Vagina (tissue), 2 donors: ENCODE measurements around the gene PDE8A. TPM values are rescaled to one million over a fixed set of nuclear protein-coding genes. Genes with fewer than 3 reads are reported as not detected.

Experiments used
- DNase-seq, 2 donors: peaks; one replicate each; pipeline ENCODE4 v3.0.0-alpha.2; 2017; ENCODE audit errors: extremely low spot score in 2 of 2
- H3K27ac ChIP-seq: fragments of 200-600 bp; sonication (generic); one replicate; pipeline ENCODE4 v1.5.1; 2019
- H3K27me3 ChIP-seq: fragments of 200-600 bp; sonication (generic); one replicate; pipeline ENCODE4 v1.5.1; 2019
- H3K36me3 ChIP-seq, 2 donors: fragments of 200-600 bp; sonication (generic); one replicate each; pipeline ENCODE4 v1.5.1; 2017 to 2019
- H3K4me1 ChIP-seq: fragments of 200-600 bp; sonication (generic); one replicate; pipeline ENCODE4 v1.5.1; 2019
- H3K4me3 ChIP-seq, 2 donors: fragments of 200-600 bp; sonication (generic); 1 replicate in 1 of 2; 2 replicates in 1 of 2; pipeline ENCODE4 v1.5.1; 2016 to 2019
- H3K9me3 ChIP-seq: fragments of 200-600 bp; sonication (generic); one replicate; pipeline ENCODE4 v1.5.1; 2019
- POLR2A ChIP-seq, 2 donors: fragments of 450-650 bp; IDR thresholded peaks; one replicate each; pipeline ENCODE4 v1.6.1; 2017; ENCODE audit warnings: antibody characterized with exemption in 2 of 2, mild to moderate bottlenecking in 2 of 2, moderate library complexity in 2 of 2
- POLR2AphosphoS5 ChIP-seq, 2 donors: sonication (generic); formaldehyde crosslinking; IDR thresholded peaks; one replicate each; pipeline ENCODE4 v1.9.0; 2017; ENCODE audit warnings: antibody characterized with exemption in 2 of 2, mild to moderate bottlenecking in 2 of 2, low read depth in 1 of 2; ENCODE audit not compliant: insufficient read depth in 1 of 2
- intact Hi-C: fragments of 100-400 bp; cut with DNase I; formaldehyde crosslinking; loops from one replicate; pipeline ENCODE4 v1.15.1; 2023
- total RNA-seq: library from RNA; depleted of rRNA; stranded (reverse); fragments of >200 nt; gene quantifications from one replicate; pipeline ENCODE4 v1.2.3, GENCODE V29; 2016
- TF ChIP-seq, protein P1 (sequence below), 3 experiments: fragments of 450-650 bp in 2 of 3; fragments of 200-600 bp in 1 of 3; sonication (generic) in 1 of 3; IDR thresholded peaks; one replicate each; pipeline ENCODE4 v1.5.1; 2017 to 2019; ENCODE audit warnings: antibody characterized with exemption in 3 of 3, mild to moderate bottlenecking in 2 of 3, moderate library complexity in 2 of 3

Gene PDE8A
- total RNA-seq, 1 donor from 2014 or later: 33.9 TPM

DNA sequence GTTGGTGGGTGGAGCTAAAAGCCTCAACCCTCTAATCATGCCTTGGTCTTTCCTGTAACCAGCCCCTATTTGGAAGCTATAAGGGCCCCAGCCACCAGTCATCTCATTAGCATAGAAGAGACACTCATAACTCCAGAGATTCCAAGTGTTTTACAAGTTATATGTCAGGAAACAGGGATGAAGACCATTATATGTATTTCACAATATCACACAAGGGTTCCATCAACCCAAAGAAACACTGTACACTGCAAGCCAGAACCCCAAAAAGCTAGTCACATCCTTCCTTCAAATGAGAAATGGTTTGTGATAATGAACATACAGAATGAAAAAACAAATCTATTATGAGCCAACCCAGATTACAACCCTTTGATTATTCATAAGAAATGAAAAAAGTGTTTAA is 175.7 kb downstream of the PDE8A start:
- H3K9me3 ChIP-seq: no peaks in the 10 kb centered on the region
- intact Hi-C loops: no loop called here
- H3K36me3 ChIP-seq: no peaks in the 10 kb centered on the region
- no peak for DNase-seq
- H3K4me1 ChIP-seq: no peaks in the 10 kb centered on the region
- no peak overlapping the region for H3K27ac ChIP-seq
- no peak for TF ChIP-seq POLR2AphosphoS5 (IDR thresholded peaks at IDR 0.05; ENCODE audit: insufficient read depth in 1 of 2, low read depth in 1 of 2)
- TF ChIP-seq POLR2A (IDR thresholded peaks at IDR 0.05): no peak
- TF ChIP-seq, protein P1, sequence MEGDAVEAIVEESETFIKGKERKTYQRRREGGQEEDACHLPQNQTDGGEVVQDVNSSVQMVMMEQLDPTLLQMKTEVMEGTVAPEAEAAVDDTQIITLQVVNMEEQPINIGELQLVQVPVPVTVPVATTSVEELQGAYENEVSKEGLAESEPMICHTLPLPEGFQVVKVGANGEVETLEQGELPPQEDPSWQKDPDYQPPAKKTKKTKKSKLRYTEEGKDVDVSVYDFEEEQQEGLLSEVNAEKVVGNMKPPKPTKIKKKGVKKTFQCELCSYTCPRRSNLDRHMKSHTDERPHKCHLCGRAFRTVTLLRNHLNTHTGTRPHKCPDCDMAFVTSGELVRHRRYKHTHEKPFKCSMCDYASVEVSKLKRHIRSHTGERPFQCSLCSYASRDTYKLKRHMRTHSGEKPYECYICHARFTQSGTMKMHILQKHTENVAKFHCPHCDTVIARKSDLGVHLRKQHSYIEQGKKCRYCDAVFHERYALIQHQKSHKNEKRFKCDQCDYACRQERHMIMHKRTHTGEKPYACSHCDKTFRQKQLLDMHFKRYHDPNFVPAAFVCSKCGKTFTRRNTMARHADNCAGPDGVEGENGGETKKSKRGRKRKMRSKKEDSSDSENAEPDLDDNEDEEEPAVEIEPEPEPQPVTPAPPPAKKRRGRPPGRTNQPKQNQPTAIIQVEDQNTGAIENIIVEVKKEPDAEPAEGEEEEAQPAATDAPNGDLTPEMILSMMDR (IDR thresholded peaks at IDR 0.05): no peak
- no peak overlapping the region for H3K4me3 ChIP-seq
- H3K27me3 ChIP-seq: no peaks in the 10 kb centered on the region

DNA sequence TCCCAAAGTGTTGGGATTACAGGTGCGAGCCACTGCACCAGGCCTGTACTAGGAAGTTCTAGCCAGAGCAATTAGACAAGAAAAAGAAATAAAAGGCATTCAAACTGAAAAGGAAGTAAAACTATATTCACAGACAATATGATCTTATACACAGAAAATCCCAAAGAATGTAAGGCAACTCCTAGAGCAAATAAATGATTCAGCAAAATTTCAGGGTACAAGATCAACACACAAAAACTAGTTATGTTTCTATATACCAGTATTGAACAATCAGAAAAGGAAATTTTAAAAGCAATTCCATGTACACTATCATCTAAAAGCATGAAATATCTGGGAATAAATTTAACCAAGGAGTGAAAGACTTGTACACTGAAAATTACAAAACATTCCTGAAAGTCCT is 180.6 kb downstream of the PDE8A start:
- intact Hi-C loops: no loop called here
- H3K4me3 ChIP-seq: no peak overlapping the region
- TF ChIP-seq POLR2AphosphoS5 (IDR thresholded peaks at IDR 0.05; ENCODE audit: insufficient read depth in 1 of 2, low read depth in 1 of 2) (no peak), POLR2A (IDR thresholded peaks at IDR 0.05) (no peak)
- TF ChIP-seq, protein P1 (IDR thresholded peaks at IDR 0.05): no peak
- no peaks in the 10 kb centered on the region for H3K9me3 ChIP-seq
- no peaks in the 10 kb centered on the region for H3K4me1 ChIP-seq
- no peaks in the 10 kb centered on the region for H3K27me3 ChIP-seq
- no peaks in the 10 kb centered on the region for H3K36me3 ChIP-seq
- H3K27ac ChIP-seq: no peak overlapping the region
- no peak for DNase-seq

DNA sequence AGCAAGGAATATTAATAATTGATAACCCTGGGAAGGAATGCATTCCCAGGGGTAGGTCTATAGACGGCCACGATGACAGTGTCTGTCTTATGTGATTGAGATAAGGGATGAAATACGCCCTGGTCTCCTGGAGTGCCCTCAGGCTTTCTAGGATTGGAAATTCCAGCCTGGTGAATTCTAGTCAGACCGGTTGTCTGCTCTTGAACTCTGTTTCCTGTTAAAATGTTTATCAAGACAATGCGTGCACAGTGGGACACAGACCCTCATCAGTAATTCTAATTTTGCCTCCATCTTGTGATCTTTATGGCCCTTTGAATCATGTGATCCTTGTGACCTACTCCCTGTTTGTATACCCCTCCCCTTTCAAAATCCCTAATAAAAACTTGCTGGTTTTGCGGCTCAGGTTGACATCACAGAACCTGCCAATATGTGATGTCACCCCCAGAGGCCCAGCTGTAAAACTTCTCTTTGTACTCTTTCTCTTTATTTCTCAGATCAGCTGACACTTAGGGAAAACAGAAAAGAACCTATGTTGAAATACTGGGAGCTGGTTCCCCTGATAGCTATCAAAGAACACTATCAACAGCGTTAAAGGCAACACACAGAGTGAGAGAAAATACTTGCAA is 183.3 kb downstream of the PDE8A start:
- Histone ChIP-seq H3K27me3 (no peaks in the 10 kb centered on the region), H3K36me3 (no peaks in the 10 kb centered on the region), H3K4me3 (no peak overlapping the region), H3K27ac (no peak overlapping the region), H3K9me3 (no peaks in the 10 kb centered on the region), H3K4me1 (peaks cover 4% of the 10 kb centered on the region)
- intact Hi-C loops: no loop called here
- TF ChIP-seq, protein P1 (IDR thresholded peaks at IDR 0.05): no peak
- no peak for TF ChIP-seq POLR2AphosphoS5 (IDR thresholded peaks at IDR 0.05; ENCODE audit: insufficient read depth in 1 of 2, low read depth in 1 of 2)
- TF ChIP-seq POLR2A (IDR thresholded peaks at IDR 0.05): no peak
- DNase-seq: no peak

DNA sequence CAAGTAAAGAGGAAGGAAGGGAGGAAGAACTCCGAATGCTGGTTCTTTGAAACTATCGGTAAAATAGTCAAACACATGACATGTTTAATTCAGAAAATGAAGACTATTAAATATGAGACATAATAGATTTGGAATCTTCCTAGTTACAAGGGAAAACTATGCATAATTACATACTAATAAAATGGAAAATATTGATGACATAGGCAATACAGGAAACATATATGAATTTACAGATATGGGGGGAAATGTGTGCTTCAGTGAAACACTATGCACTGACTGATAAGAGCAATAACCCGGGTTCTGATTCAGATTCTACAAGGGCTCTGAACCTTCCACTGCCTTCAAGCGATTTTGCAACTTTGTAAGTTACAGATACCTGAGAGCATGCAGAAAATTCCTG is 185.9 kb downstream of the PDE8A start:
- H3K4me1 ChIP-seq: peaks cover 4% of the 10 kb centered on the region
- no peak for TF ChIP-seq POLR2A (IDR thresholded peaks at IDR 0.05)
- no peak for TF ChIP-seq POLR2AphosphoS5 (IDR thresholded peaks at IDR 0.05; ENCODE audit: insufficient read depth in 1 of 2, low read depth in 1 of 2)
- TF ChIP-seq, protein P1 (IDR thresholded peaks at IDR 0.05): no peak
- no peak overlapping the region for H3K4me3 ChIP-seq
- intact Hi-C loops: no loop called here
- H3K9me3 ChIP-seq: peaks cover 8% of the 10 kb centered on the region
- H3K27ac ChIP-seq: no peak overlapping the region
- DNase-seq: no peak
- H3K27me3 ChIP-seq: no peaks in the 10 kb centered on the region
- no peaks in the 10 kb centered on the region for H3K36me3 ChIP-seq

DNA sequence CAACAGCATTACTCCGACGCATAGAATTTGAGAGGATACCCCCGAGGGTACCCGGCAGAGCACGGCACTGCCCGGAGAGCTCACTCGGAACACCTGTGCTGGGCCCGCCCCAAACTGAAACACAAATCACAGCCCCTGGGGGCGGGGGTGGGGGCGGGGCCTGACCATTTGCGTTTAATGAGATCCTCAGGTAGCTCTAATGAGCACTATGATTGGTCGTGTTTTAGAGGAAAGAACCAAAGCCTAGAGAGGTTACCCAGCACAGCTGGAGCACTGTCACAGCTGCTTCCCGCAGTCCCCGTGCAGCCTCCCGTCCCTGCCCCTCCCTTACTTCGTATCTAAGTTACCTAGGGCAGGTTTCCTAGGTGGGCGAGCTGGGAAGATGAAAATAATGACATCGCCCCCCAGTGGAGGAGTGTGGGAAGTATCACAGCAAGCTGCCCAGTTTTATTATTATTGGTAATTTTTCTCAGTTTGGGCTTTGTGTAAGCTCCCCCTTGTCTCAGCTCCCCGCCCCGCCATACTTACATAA is 187.1 kb downstream of the PDE8A start:
- no peak for TF ChIP-seq POLR2A (IDR thresholded peaks at IDR 0.05)
- TF ChIP-seq, protein P1 (IDR thresholded peaks at IDR 0.05): no peak
- TF ChIP-seq POLR2AphosphoS5 (IDR thresholded peaks at IDR 0.05; ENCODE audit: insufficient read depth in 1 of 2, low read depth in 1 of 2): no peak
- peaks cover 4% of the 10 kb centered on the region for H3K4me1 ChIP-seq
- DNase-seq: no peak
- H3K9me3 ChIP-seq: peaks cover 8% of the 10 kb centered on the region
- no peaks in the 10 kb centered on the region for H3K36me3 ChIP-seq
- intact Hi-C loops: no loop called here
- H3K27ac ChIP-seq: no peak overlapping the region
- peak overlapping the region in 1 of 2 donors; percentile 15 for H3K4me3 ChIP-seq
- no peaks in the 10 kb centered on the region for H3K27me3 ChIP-seq
